GM19438 (cell line): ENCODE data around the gene F2RL1.
"Not testable (repeated sequence)": the region's sequence is repeated elsewhere in the genome, so short reads cannot be mapped to it uniquely, and the experiment has no call there.

Experiments used
- ATAC-seq: cut with Tn5 transposase; IDR thresholded peaks from one replicate; pipeline ENCODE4 v1.9.1; 2021; ENCODE audit warnings: low read depth; ENCODE audit not compliant: unreplicated experiment

The F2RL1 gene

GRCh38 chr5:76849419-76850291 lies 30.8 kb downstream of the F2RL1 start, which contains the start of gene S100Z:
Gene S100Z (plus strand): TSS chr5:76850014. CDS start chr5:76875360, 25,346 bp downstream.
- ATAC-seq = no peak

- ATAC-seq = no peak
These were observed 31.8 kb downstream of the F2RL1 start for GRCh38 chr5:76850543-76851145.

GRCh38 chr5:76851728-76852369 lies 33.0 kb downstream of the F2RL1 start:
- ATAC-seq = no peak

- ATAC-seq = no peak
These were observed 33.9 kb downstream of the F2RL1 start for GRCh38 chr5:76852772-76853171.

- ATAC-seq = not testable (repeated sequence)
These were observed 34.9 kb downstream of the F2RL1 start for GRCh38 chr5:76853741-76854140.

GRCh38 chr5:76854644-76855043 lies 35.8 kb downstream of the F2RL1 start:
- no peak for ATAC-seq

- not testable (repeated sequence) for ATAC-seq
These were observed 36.7 kb downstream of the F2RL1 start for GRCh38 chr5:76855501-76855900.

GRCh38 chr5:76855961-76856360 lies 37.1 kb downstream of the F2RL1 start:
- peak; percentile 68 for ATAC-seq

- not testable (repeated sequence) for ATAC-seq
These were observed 38.0 kb downstream of the F2RL1 start for GRCh38 chr5:76856800-76857199.

GRCh38 chr5:76859591-76860247 lies 40.9 kb downstream of the F2RL1 start:
- no peak for ATAC-seq

- ATAC-seq = no peak
These were observed 42.8 kb downstream of the F2RL1 start for GRCh38 chr5:76861612-76862011.

- ATAC-seq = no peak
These were observed 44.2 kb downstream of the F2RL1 start for GRCh38 chr5:76863001-76863400.

GRCh38 chr5:76866503-76866902 lies 47.7 kb downstream of the F2RL1 start:
- no peak for ATAC-seq

GRCh38 chr5:76867038-76867437 lies 48.2 kb downstream of the F2RL1 start:
- no peak for ATAC-seq

GRCh38 chr5:76867827-76868693 lies 49.2 kb downstream of the F2RL1 start:
- no peak for ATAC-seq

- ATAC-seq = no peak
These were observed 51.2 kb downstream of the F2RL1 start for GRCh38 chr5:76870046-76870445.

GRCh38 chr5:76874088-76874581 lies 55.3 kb downstream of the F2RL1 start:
- no peak for ATAC-seq
